GM12878 (cell line): ENCODE measurements around the gene CCDC106. TPM values are rescaled to one million over a fixed set of nuclear protein-coding genes. Genes with fewer than 3 reads are reported as not detected.

Experiments
- ATAC-seq: fragments of 200-7000 bp; cut with Tn5 transposase; 3 replicates; pipeline ENCODE4 v1.9.1; 2020; ENCODE audit warnings: mild to moderate bottlenecking, moderate library complexity
- BruUV-seq: library from RNA; stranded (reverse); fragments of 400-500 nt; replicated peaks from 2 replicates; lab custom pipeline; 2021; lab: Mats Ljungman, UMichigan
- CTCF ChIA-PET: fragments of 300-600 bp; sonication (Branson Sonifier 250); formaldehyde crosslinking; extraction: SDS; loops from one replicate; lab custom pipeline; 2021; ENCODE audit warnings: inconsistent platforms; lab: Yijun Ruan, JAX
- POLR2A ChIA-PET: fragments of 350-600 bp; formaldehyde crosslinking; extraction: SDS; loops from one replicate; lab custom pipeline; 2021; ENCODE audit warnings: inconsistent platforms; lab: Charles Lee
- RAD21 ChIA-PET: fragments of 300-600 bp; sonication (Branson Sonifier 250); formaldehyde crosslinking; loops from one replicate; lab custom pipeline; 2023; ENCODE audit warnings: antibody characterized with exemption; ENCODE audit not compliant: unreplicated experiment; lab: Charles Lee
- SMC1A ChIA-PET: fragments of 300-600 bp; sonication (Branson Sonifier 250); formaldehyde crosslinking; loops from one replicate; lab custom pipeline; 2023; ENCODE audit not compliant: unreplicated experiment, uncharacterized antibody; lab: Charles Lee
- DNase-seq: peaks from one replicate; pipeline ENCODE4 v3.0.0-alpha.2; 2011; ENCODE audit warnings: low read depth, low spot score
- FAIRE-seq: peaks from 3 replicates; lab custom pipeline; 2011; peaks lifted over from hg19 to GRCh38; lab: Jason Lieb, UNC
- H2AFZ ChIP-seq: 2 replicates; pipeline ENCODE4 v1.6.0; 2011; ENCODE audit warnings: low read depth, low read length, control low read depth; ENCODE audit not compliant: control insufficient read depth
- H3K27ac ChIP-seq: 2 replicates; pipeline ENCODE4 v1.5.1; 2011; ENCODE audit warnings: control low read depth; ENCODE audit not compliant: control insufficient read depth, insufficient read depth
- H3K27me3 ChIP-seq, 2 experiments: replicated peaks in 1 of 2; 2 replicates each; pipeline versions ENCODE4 v1.6.0 to v1.6.1; 2011; ENCODE audit warnings: low read length in 1 of 2; ENCODE audit not compliant: control insufficient read depth in 2 of 2, insufficient read depth in 2 of 2
- H3K36me3 ChIP-seq, 2 experiments: 2 replicates each; pipeline ENCODE4 v1.5.1; 2011; ENCODE audit warnings: low read length in 1 of 2; ENCODE audit not compliant: control insufficient read depth in 2 of 2, insufficient read depth in 2 of 2
- H3K4me1 ChIP-seq: 2 replicates; pipeline ENCODE4 v1.6.1; 2011; ENCODE audit warnings: mild to moderate bottlenecking, low read length, moderate library complexity, mixed read lengths; ENCODE audit not compliant: control insufficient read depth, insufficient read depth
- H3K4me2 ChIP-seq: 2 replicates; pipeline ENCODE4 v1.6.0; 2011; ENCODE audit warnings: control low read depth; ENCODE audit not compliant: control insufficient read depth, insufficient read depth
- H3K4me3 ChIP-seq: fragments of 200-600 bp; sonication (generic); 2 replicates; pipeline ENCODE4 v1.5.1; 2016
- H3K79me2 ChIP-seq: 2 replicates; pipeline ENCODE4 v1.6.0; 2011; ENCODE audit warnings: low read length; ENCODE audit not compliant: control insufficient read depth, insufficient read depth
- H3K9ac ChIP-seq: 2 replicates; pipeline ENCODE4 v1.8.0; 2011; ENCODE audit warnings: low read length, control low read depth, mixed read lengths; ENCODE audit not compliant: control insufficient read depth, insufficient read depth
- H3K9me3 ChIP-seq: replicated peaks from 3 replicates; pipeline ENCODE4 v1.5.1; 2011; ENCODE audit warnings: mild to moderate bottlenecking, low read length; ENCODE audit not compliant: control insufficient read depth, insufficient read depth
- H4K20me1 ChIP-seq: 2 replicates; pipeline ENCODE4 v1.6.0; 2011; ENCODE audit not compliant: control insufficient read depth, insufficient read depth
- ATF7 ChIP-seq: fragments of 450-650 bp; IDR thresholded peaks from 2 replicates; pipeline ENCODE4 v1.6.1; 2016; ENCODE audit warnings: low read depth, mild to moderate bottlenecking
- BACH1 ChIP-seq: fragments of 450-650 bp; IDR thresholded peaks from 2 replicates; pipeline ENCODE4 v1.6.1; 2017; ENCODE audit warnings: mild to moderate bottlenecking, borderline replicate concordance
- EGR1 ChIP-seq, 2 experiments: IDR thresholded peaks; 1 replicate in 1 of 2; 2 replicates in 1 of 2; pipeline ENCODE4 v1.6.1; 2011 to 2012; ENCODE audit warnings: low read depth in 2 of 2, low read length in 2 of 2, borderline replicate concordance in 1 of 2, mild to moderate bottlenecking in 1 of 2, moderate library complexity in 1 of 2
- ELK1 ChIP-seq: IDR thresholded peaks from 2 replicates; pipeline ENCODE4 v1.6.1; 2012; ENCODE audit warnings: low read depth, low read length, improper control_type of control experiment
- FOXM1 ChIP-seq: IDR thresholded peaks from 2 replicates; pipeline ENCODE4 v1.6.1; 2012; ENCODE audit warnings: low read depth, mild to moderate bottlenecking, inconsistent platforms, low read length, moderate library complexity
- GABPA ChIP-seq: IDR thresholded peaks from 2 replicates; pipeline ENCODE4 v1.6.1; 2014; ENCODE audit warnings: antibody characterized with exemption, low read depth, mild to moderate bottlenecking, inconsistent platforms
- HCFC1 ChIP-seq: fragments of 150-350 bp; IDR thresholded peaks from 2 replicates; pipeline ENCODE4 v1.6.1; 2014; ENCODE audit warnings: low read length
- IRF4 ChIP-seq: IDR thresholded peaks from 2 replicates; pipeline ENCODE4 v1.6.1; 2011; ENCODE audit warnings: low read depth, low read length
- KAT2A ChIP-seq: conservative IDR thresholded peaks from 2 replicates; pipeline ENCODE4 v1.6.1; 2011; ENCODE audit warnings: low read depth, low read length; ENCODE audit not compliant: control insufficient read depth
- MTA2 ChIP-seq: fragments of 450-650 bp; IDR thresholded peaks from 2 replicates; pipeline ENCODE4 v1.6.1; 2016; ENCODE audit warnings: low read depth, mild to moderate bottlenecking, moderate library complexity
- MYB ChIP-seq: fragments of 150-350 bp; IDR thresholded peaks from 2 replicates; pipeline ENCODE4 v1.6.1; 2014; ENCODE audit warnings: mild to moderate bottlenecking, low read depth, low read length, borderline replicate concordance
- NBN ChIP-seq: fragments of 450-650 bp; IDR thresholded peaks from 2 replicates; pipeline ENCODE4 v1.6.1; 2016
- NR2C1 ChIP-seq: fragments of 450-650 bp; IDR thresholded peaks from 2 replicates; pipeline ENCODE4 v1.6.1; 2017; ENCODE audit warnings: antibody characterized with exemption, mild to moderate bottlenecking, moderate library complexity
- POLR2A ChIP-seq: IDR thresholded peaks from 2 replicates; pipeline ENCODE4 v1.6.1; 2011; ENCODE audit warnings: low read depth, mild to moderate bottlenecking, low read length
- SMARCA5 ChIP-seq: fragments of 450-650 bp; IDR thresholded peaks from 2 replicates; pipeline ENCODE4 v1.6.1; 2017; ENCODE audit warnings: mild to moderate bottlenecking
- TAF1 ChIP-seq: IDR thresholded peaks from 2 replicates; pipeline ENCODE4 v1.6.1; 2011; ENCODE audit warnings: mild to moderate bottlenecking, low read depth, low read length, borderline replicate concordance
- YY1 ChIP-seq: IDR thresholded peaks from 2 replicates; pipeline ENCODE4 v1.6.1; 2011; ENCODE audit warnings: low read depth, mild to moderate bottlenecking, low read length
- ZNF217 ChIP-seq: fragments of 450-650 bp; IDR thresholded peaks from 2 replicates; pipeline ENCODE4 v1.6.1; 2017; ENCODE audit warnings: antibody characterized with exemption, mild to moderate bottlenecking
- WGBS: methylation state at CpG from one replicate; pipeline ENCODE4 v1.1.6; 2016; ENCODE audit warnings: low lambda C conversion rate; ENCODE audit not compliant: insufficient replicate concordance, insufficient coverage; ENCODE audit errors: missing lambda C conversion rate; 5-methylcytosine and 5-hydroxymethylcytosine counted together
- in situ Hi-C: fragments of 300-500 bp; cut with MboI; formaldehyde crosslinking; loops from 9 replicates; pipeline ENCODE4 v1.14.3; 2018; ENCODE audit warnings: mixed read lengths
- intact Hi-C: fragments of 100-400 bp; cut with micrococcal nuclease; formaldehyde crosslinking; loops from one replicate; pipeline ENCODE4 v1.14.2; 2022; ENCODE audit not compliant: unreplicated experiment
- polyA plus RNA-seq, 11 experiments: library from polyadenylated mRNA; depleted of rRNA in 4 of 11; unstranded in 6 of 11; stranded (reverse) in 5 of 11; fragments of >200 nt; fragmentation: Nextera tagmentation in 4 of 11; fragmentation: Illumina TruSeq in 1 of 11; extraction: Ambion mirVana in 4 of 11; extraction: Trizol in 1 of 11; gene quantifications; 1 replicate in 1 of 11; 2 replicates in 10 of 11; pipeline versions ENCODE4 v1.2.1 to v1.2.3, GENCODE V29; 2011 to 2016; ENCODE audit warnings: inconsistent platforms in 2 of 11, missing spikeins in 2 of 11, low read depth in 1 of 11
- total RNA-seq, 4 experiments: library from RNA; depleted of rRNA in 3 of 4; stranded (reverse); fragments of >200 nt in 3 of 4; fragmentation: Illumina TruSeq in 1 of 4; extraction: Trizol in 1 of 4; gene quantifications; 2 replicates each; pipeline versions ENCODE4 v1.2.1 to v1.2.3, GENCODE V29; 2013 to 2021
- TF ChIP-seq, protein P1 (sequence below): fragments of 450-650 bp; IDR thresholded peaks from 2 replicates; pipeline ENCODE4 v1.6.1; 2017; ENCODE audit warnings: low read depth, mild to moderate bottlenecking, moderate library complexity
- TF ChIP-seq, protein P2 (sequence below), 3 experiments: IDR thresholded peaks in 2 of 3; conservative IDR thresholded peaks in 1 of 3; 2 replicates each; pipeline ENCODE4 v1.5.1; 2011; ENCODE audit warnings: low read depth in 3 of 3, low read length in 3 of 3, mild to moderate bottlenecking in 3 of 3, control low read depth in 2 of 3, moderate library complexity in 2 of 3, inconsistent platforms in 1 of 3, mixed read lengths in 1 of 3; ENCODE audit not compliant: control insufficient read depth in 2 of 3, insufficient read depth in 1 of 3; ENCODE audit errors: extremely low read depth in 1 of 3

Gene CCDC106
- total and polyA plus RNA-seq, 10 of the 15 experiments (the other 5 are each of a cell fraction or from before 2014, with no cell fraction given): 0.04 to 35.9 (median 19.8) TPM

GRCh38 chr19:55638864-55639359 is 9.1 kb upstream of the CCDC106 start:
- no peak overlapping the region for H3K4me3 ChIP-seq
- no peak overlapping the region for H2AFZ ChIP-seq
- H3K27me3 ChIP-seq: no peaks in the 10 kb centered on the region
- peaks cover 64% of the 10 kb centered on the region for H3K79me2 ChIP-seq
- no peak overlapping the region for H3K27ac ChIP-seq
- no peaks in the 10 kb centered on the region for H3K36me3 ChIP-seq
- peaks cover 33% of the 10 kb centered on the region for H3K4me1 ChIP-seq
- WGBS: 68% methylated on average over 6 of the region's 6 CpGs
- CTCF ChIA-PET: interaction anchor here (0.7 to 3.5 kb wide), 6 partner anchors 9 to 171 kb away, joined by 3 to 28 read pairs (median 7); partner anchors contain the start of genes CCDC106 and U2AF2
- H3K9ac ChIP-seq: no peak overlapping the region
- RAD21 ChIA-PET: interaction anchor here (0.5 kb wide), 1 partner anchor 56 kb away, joined by 3 read pairs; no protein-coding TSS in a partner anchor
- no peak for DNase-seq
- H3K4me2 ChIP-seq: peak overlapping the region; percentile 38; the same call in 1 of the 2 replicates
- POLR2A ChIA-PET: interaction anchor here (0.6 to 2.1 kb wide), 5 partner anchors 9 to 241 kb away, joined by 3 to 5 read pairs (median 4); partner anchors contain the start of gene CCDC106
- no TSS peak for BruUV-seq
- intact Hi-C loops: loop anchor here (10.0 kb wide), 1 partner anchor 436 kb away; no protein-coding TSS in a partner anchor
- SMC1A ChIA-PET: interaction anchor here (1.0 kb wide), 1 partner anchor 10 kb away, joined by 3 read pairs; no protein-coding TSS in a partner anchor
- in situ Hi-C loops: no loop called here
- peak; percentile 51 for ATAC-seq
- FAIRE-seq: peak; percentile 41
- H4K20me1 ChIP-seq: no peaks in the 10 kb centered on the region
- no peaks in the 10 kb centered on the region for H3K9me3 ChIP-seq
- TF ChIP-seq EGR1 (IDR thresholded peaks at IDR 0.05; ENCODE audit: borderline replicate concordance in 1 of 2, low read depth in 2 of 2, low read length in 2 of 2) (peak in 1 of 2 experiments; percentile 54; a peak in 1 of 3 replicates), MTA2 (no peak), NR2C1 (0 out of 2 replicates have a peak, but pooled peaks have one; percentile 16), IRF4 (0 out of 2 replicates have a peak, but pooled peaks have one; percentile 17), TAF1 (0 out of 2 replicates have a peak, but pooled peaks have one; percentile 52), ATF7 (0 out of 2 replicates have a peak, but pooled peaks have one; percentile 30), KAT2A (no peak), BACH1 (0 out of 2 replicates have a peak, but pooled peaks have one; percentile 26), NBN (peak; percentile 18; the same call in 1 of the 2 replicates), GABPA (no peak), YY1 (peak; percentile 94), MYB (no peak), ZNF217 (no peak), ELK1 (no peak), POLR2A (peak; percentile 35; the same call in 1 of the 2 replicates), HCFC1 (peak; percentile 41; the same call in 1 of the 2 replicates), SMARCA5 (peak; percentile 85), FOXM1 (0 out of 2 replicates have a peak, but pooled peaks have one; percentile 25)
- TF ChIP-seq, protein P1, sequence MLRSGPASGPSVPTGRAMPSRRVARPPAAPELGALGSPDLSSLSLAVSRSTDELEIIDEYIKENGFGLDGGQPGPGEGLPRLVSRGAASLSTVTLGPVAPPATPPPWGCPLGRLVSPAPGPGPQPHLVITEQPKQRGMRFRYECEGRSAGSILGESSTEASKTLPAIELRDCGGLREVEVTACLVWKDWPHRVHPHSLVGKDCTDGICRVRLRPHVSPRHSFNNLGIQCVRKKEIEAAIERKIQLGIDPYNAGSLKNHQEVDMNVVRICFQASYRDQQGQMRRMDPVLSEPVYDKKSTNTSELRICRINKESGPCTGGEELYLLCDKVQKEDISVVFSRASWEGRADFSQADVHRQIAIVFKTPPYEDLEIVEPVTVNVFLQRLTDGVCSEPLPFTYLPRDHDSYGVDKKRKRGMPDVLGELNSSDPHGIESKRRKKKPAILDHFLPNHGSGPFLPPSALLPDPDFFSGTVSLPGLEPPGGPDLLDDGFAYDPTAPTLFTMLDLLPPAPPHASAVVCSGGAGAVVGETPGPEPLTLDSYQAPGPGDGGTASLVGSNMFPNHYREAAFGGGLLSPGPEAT: 0 out of 2 replicates have a peak, but pooled peaks have one; percentile 30
- TF ChIP-seq, protein P2, sequence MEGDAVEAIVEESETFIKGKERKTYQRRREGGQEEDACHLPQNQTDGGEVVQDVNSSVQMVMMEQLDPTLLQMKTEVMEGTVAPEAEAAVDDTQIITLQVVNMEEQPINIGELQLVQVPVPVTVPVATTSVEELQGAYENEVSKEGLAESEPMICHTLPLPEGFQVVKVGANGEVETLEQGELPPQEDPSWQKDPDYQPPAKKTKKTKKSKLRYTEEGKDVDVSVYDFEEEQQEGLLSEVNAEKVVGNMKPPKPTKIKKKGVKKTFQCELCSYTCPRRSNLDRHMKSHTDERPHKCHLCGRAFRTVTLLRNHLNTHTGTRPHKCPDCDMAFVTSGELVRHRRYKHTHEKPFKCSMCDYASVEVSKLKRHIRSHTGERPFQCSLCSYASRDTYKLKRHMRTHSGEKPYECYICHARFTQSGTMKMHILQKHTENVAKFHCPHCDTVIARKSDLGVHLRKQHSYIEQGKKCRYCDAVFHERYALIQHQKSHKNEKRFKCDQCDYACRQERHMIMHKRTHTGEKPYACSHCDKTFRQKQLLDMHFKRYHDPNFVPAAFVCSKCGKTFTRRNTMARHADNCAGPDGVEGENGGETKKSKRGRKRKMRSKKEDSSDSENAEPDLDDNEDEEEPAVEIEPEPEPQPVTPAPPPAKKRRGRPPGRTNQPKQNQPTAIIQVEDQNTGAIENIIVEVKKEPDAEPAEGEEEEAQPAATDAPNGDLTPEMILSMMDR (IDR thresholded peaks at IDR 0.05 in 2 of 3, conservative IDR thresholded peaks at IDR 0.05 in 1 of 3; ENCODE audit: control insufficient read depth in 2 of 3, extremely low read depth in 1 of 3, insufficient read depth in 1 of 3, low read depth in 3 of 3, low read length in 3 of 3): peak; percentile 52 to 69 (median 67)
